22Rv1 (cell line): ENCODE results near the gene EVL.

ENCODE experiments used
- CTCF ChIP-seq: fragments of 450-650 bp; IDR thresholded peaks from 2 replicates; pipeline ENCODE4 v1.5.1; 2017; ENCODE audit warnings: mild to moderate bottlenecking
- ZFX ChIP-seq: fragments of 450-650 bp; IDR thresholded peaks from 2 replicates; pipeline ENCODE4 v1.6.1; 2017; ENCODE audit warnings: antibody characterized with exemption, borderline replicate concordance

- TF ChIP-seq CTCF (no peak), ZFX (no peak)
Measured at GRCh38 chr14:100110816-100111215, 45.6 kb downstream of the EVL start.
